OCI-LY3 (cell line): ENCODE data around the gene ARHGAP26.
A peak's percentile ranks its signal among the peaks of the same experiment; 100 is the strongest.

Experiments
- H2AFZ ChIP-seq: fragments of 200-600, 300-600 bp; shearing (Covaris generic); 2 replicates; pipeline ENCODE4 v1.6.0; 2014; ENCODE audit warnings: antibody characterized with exemption, low read depth, low read length
- H3K27ac ChIP-seq: fragments of 200-600, 300-600 bp; sonication (generic); 2 replicates; pipeline ENCODE4 v1.5.1; 2014; ENCODE audit warnings: mild to moderate bottlenecking, low read length, moderate library complexity, mixed read lengths
- H3K27me3 ChIP-seq: fragments of 200-600, 300-600 bp; sonication (generic); 2 replicates; pipeline ENCODE4 v1.6.1; 2014; ENCODE audit warnings: low read depth, low read length, mixed read lengths
- H3K36me3 ChIP-seq: fragments of 200-600, 300-600 bp; sonication (generic); replicated peaks from 2 replicates; pipeline ENCODE3; 2014; ENCODE audit warnings: low read depth, low read length, mixed read lengths
- H3K4me1 ChIP-seq: fragments of 300-600, 200-600 bp; sonication (generic); 2 replicates; pipeline ENCODE4 v1.6.1; 2014; ENCODE audit warnings: low read length, mixed read lengths
- H3K4me2 ChIP-seq: fragments of 200-600, 300-600 bp; sonication (generic); 2 replicates; pipeline ENCODE4 v1.6.1; 2014; ENCODE audit warnings: low read length, mixed read lengths
- H3K4me3 ChIP-seq: fragments of 300-600, 200-600 bp; sonication (generic); 2 replicates; pipeline ENCODE4 v1.5.1; 2014; ENCODE audit warnings: antibody characterized with exemption, mild to moderate bottlenecking, low read length, moderate library complexity
- H3K79me2 ChIP-seq: fragments of 300-600, 200-600 bp; shearing (Covaris generic); 2 replicates; pipeline ENCODE4 v1.6.1; 2014; ENCODE audit warnings: mild to moderate bottlenecking, low read length, mixed read lengths
- H3K9ac ChIP-seq: fragments of 300-600, 200-600 bp; shearing (Covaris generic); 2 replicates; pipeline ENCODE4 v1.6.0; 2014; ENCODE audit warnings: mild to moderate bottlenecking, low read length, moderate library complexity
- H3K9me3 ChIP-seq: fragments of 200-600, 300-600 bp; shearing (Covaris generic); 2 replicates; pipeline ENCODE4 v1.6.1; 2014; ENCODE audit warnings: low read length, mixed read lengths; ENCODE audit not compliant: insufficient read depth
- H4K20me1 ChIP-seq: fragments of 200-600, 300-600 bp; sonication (generic); 2 replicates; pipeline ENCODE4 v1.6.1; 2016; ENCODE audit warnings: low read length, mixed read lengths; ENCODE audit not compliant: insufficient read depth
- CTCF ChIP-seq: fragments of 200-600, 300-600 bp; sonication (generic); IDR thresholded peaks from 2 replicates; pipeline ENCODE4 v1.5.1; 2014; ENCODE audit warnings: antibody characterized with exemption, low read length, low read depth
- EZH2phosphoT487 ChIP-seq: fragments of 200-600 bp; shearing (Covaris generic); IDR thresholded peaks from 2 replicates; pipeline ENCODE4 v1.6.1; 2018; ENCODE audit warnings: antibody characterized with exemption, mixed run types, low read depth

The ARHGAP26 gene

GRCh38 chr5:143101725-143102386, 331.7 kb downstream of the ARHGAP26 start:
- TF ChIP-seq CTCF: no peak
- no peak for TF ChIP-seq EZH2phosphoT487
- Histone ChIP-seq H3K36me3 (no peaks in the 10 kb centered on the region), H3K4me3 (no peak overlapping the region), H3K4me2 (peak overlapping the region; percentile 70; the same call in 1 of the 2 replicates), H4K20me1 (no peaks in the 10 kb centered on the region), H3K9ac (peak overlapping the region; percentile 8; the same call in 1 of the 2 replicates), H3K27me3 (no peaks in the 10 kb centered on the region), H3K27ac (no peak overlapping the region), H3K79me2 (no peaks in the 10 kb centered on the region), H3K9me3 (no peaks in the 10 kb centered on the region), H2AFZ (no peak overlapping the region), H3K4me1 (peaks cover 30% of the 10 kb centered on the region)

GRCh38 chr5:143102411-143102810, 332.2 kb downstream of the ARHGAP26 start:
- Histone ChIP-seq H3K36me3 (no peaks in the 10 kb centered on the region), H4K20me1 (no peaks in the 10 kb centered on the region), H3K9me3 (no peaks in the 10 kb centered on the region), H3K27ac (no peak overlapping the region), H3K79me2 (no peaks in the 10 kb centered on the region), H3K4me1 (peaks cover 30% of the 10 kb centered on the region), H3K9ac (no peak overlapping the region), H2AFZ (no peak overlapping the region), H3K4me2 (no peak overlapping the region), H3K27me3 (no peaks in the 10 kb centered on the region), H3K4me3 (no peak overlapping the region)
- no peak for TF ChIP-seq CTCF
- TF ChIP-seq EZH2phosphoT487: no peak

GRCh38 chr5:143105216-143105905, 335.2 kb downstream of the ARHGAP26 start:
- H3K4me3 ChIP-seq: no peak overlapping the region
- H4K20me1 ChIP-seq: no peaks in the 10 kb centered on the region
- no peaks in the 10 kb centered on the region for H3K9me3 ChIP-seq
- TF ChIP-seq CTCF (no peak), EZH2phosphoT487 (no peak)
- H3K9ac ChIP-seq: no peak overlapping the region
- H3K36me3 ChIP-seq: no peaks in the 10 kb centered on the region
- no peak overlapping the region for H3K4me2 ChIP-seq
- H3K27ac ChIP-seq: no peak overlapping the region
- H3K4me1 ChIP-seq: peaks cover 18% of the 10 kb centered on the region
- H2AFZ ChIP-seq: no peak overlapping the region
- H3K27me3 ChIP-seq: no peaks in the 10 kb centered on the region
- no peaks in the 10 kb centered on the region for H3K79me2 ChIP-seq

GRCh38 chr5:143106174-143106573, 336.0 kb downstream of the ARHGAP26 start:
- Histone ChIP-seq H3K27ac (no peak overlapping the region), H3K4me2 (no peak overlapping the region)

More at GRCh38 chr5:143106174-143106573, 336.0 kb downstream of the ARHGAP26 start:
- no peaks in the 10 kb centered on the region for H3K36me3 ChIP-seq
- TF ChIP-seq CTCF (peak; percentile 19; the same call in 1 of the 2 replicates), EZH2phosphoT487 (no peak)
- no peak overlapping the region for H2AFZ ChIP-seq
- H3K4me3 ChIP-seq: no peak overlapping the region
- H3K4me1 ChIP-seq: peaks cover 10% of the 10 kb centered on the region
- no peak overlapping the region for H3K9ac ChIP-seq
- no peaks in the 10 kb centered on the region for H3K79me2 ChIP-seq
- H3K27me3 ChIP-seq: no peaks in the 10 kb centered on the region
- no peaks in the 10 kb centered on the region for H3K9me3 ChIP-seq
- H4K20me1 ChIP-seq: no peaks in the 10 kb centered on the region
